Measurements from ENCODE around the gene HDHD3.

The HDHD3 gene

DNA sequence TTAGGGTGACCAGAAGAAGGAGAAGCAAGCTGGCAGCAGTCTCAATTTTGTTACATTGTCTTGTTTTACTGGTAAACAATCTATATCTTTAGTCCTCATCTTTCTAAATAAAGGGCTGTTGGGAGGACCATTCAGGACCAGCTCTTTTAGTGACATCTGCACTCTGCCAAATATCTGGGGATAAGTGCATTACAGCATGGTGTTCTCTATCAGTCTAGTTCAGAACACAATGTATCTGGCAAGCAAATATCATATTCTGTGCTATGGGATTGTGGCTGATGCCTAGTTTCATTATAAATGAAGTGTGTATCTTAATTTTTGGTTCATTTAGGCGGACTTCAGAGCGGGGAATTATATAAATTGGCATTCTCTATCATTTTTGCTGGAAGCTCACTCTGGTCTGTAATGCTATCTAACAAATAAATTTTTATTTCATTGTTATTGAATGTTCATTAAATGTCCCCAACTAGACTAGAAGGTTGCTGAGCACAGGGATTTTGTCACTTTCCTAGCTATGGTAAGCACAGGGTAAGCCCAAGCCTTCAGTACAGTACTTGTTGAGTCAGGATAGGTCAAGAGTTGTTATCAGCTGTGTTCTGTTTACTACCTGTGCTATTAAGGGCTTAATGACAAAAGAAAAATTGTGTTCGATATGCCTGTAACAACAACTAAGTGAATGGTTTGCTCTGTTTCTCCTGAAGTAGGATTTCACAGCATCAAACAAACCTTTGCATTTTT lies 48.6 kb downstream of the HDHD3 start:
- no peak for DNase-seq (ENCODE audit: low read depth in 2 of 2)

DNA sequence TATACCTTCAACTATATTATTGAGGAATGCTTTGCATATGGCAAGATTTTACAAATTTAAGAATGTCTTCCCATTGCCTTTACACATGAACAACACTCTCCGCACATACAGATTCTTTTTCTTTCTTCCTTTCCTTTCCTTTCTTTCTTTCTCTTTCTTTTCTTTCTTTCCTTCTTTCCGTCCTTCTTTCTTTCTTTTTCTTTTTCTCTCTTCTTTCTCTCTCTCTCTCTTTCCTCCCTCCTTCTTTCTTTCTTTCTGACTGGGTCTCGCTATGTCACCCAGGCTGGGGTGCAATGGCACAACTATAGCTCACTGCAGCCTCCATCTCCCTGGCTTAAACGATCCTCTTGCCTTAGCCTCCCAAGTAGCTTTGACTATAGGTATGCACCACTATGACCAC lies 50.6 kb downstream of the HDHD3 start:
- no peak for DNase-seq (ENCODE audit: low read depth in 2 of 2)

All from stimulated activated CD4-positive, alpha-beta T cell treated with anti-CD3 and anti-CD28 coated beads, Interleukin-1b, Interleukin-23, amount 100 ng/mL, for 4 hours (primary cell).